HFFc6 (cell line): Measurements from ENCODE around the gene NLK. TPM values are rescaled to one million over a fixed set of nuclear protein-coding genes. Genes with fewer than 3 reads are reported as not detected.
A peak's percentile ranks its signal among the peaks of the same experiment; 100 is the strongest.

Experiments
- DNase-seq: peaks from one replicate; pipeline ENCODE4 v3.0.0-alpha.2; 2018
- H3K27ac Mint-ChIP-seq: 2 replicates; pipeline ENCODE4 v1.8.0; 2020; ENCODE audit warnings: mild to moderate bottlenecking, mixed read lengths
- H3K27me3 Mint-ChIP-seq: 2 replicates; pipeline ENCODE4 v1.8.0; 2021; ENCODE audit warnings: mild to moderate bottlenecking, moderate library complexity, mixed read lengths; ENCODE audit not compliant: insufficient read depth
- H3K36me3 Mint-ChIP-seq: 2 replicates; pipeline ENCODE4 v1.8.0; 2021; ENCODE audit warnings: low read depth, mixed read lengths
- H3K4me1 Mint-ChIP-seq: 2 replicates; pipeline ENCODE4 v1.8.0; 2020; ENCODE audit warnings: low read depth, mixed read lengths
- H3K4me3 Mint-ChIP-seq: 2 replicates; pipeline ENCODE4 v1.8.0; 2020; ENCODE audit warnings: mild to moderate bottlenecking, moderate library complexity, mixed read lengths
- H3K9me3 Mint-ChIP-seq: 2 replicates; pipeline ENCODE4 v1.8.0; 2020; ENCODE audit warnings: mild to moderate bottlenecking, mixed read lengths
- CTCF ChIP-seq: fragments of 200-600 bp; sonication (generic); IDR thresholded peaks from 2 replicates; pipeline ENCODE4 v1.5.0; 2021; ENCODE audit warnings: antibody characterized with exemption, mild to moderate bottlenecking
- total RNA-seq, 6 experiments: library from RNA; stranded (reverse); fragmentation: NEBNext Ultra II Directional; extraction: Animal tissue kit (Norgen Biotek cat#: 25700); gene quantifications; 2 replicates in 1 of 6; 3 replicates in 5 of 6; pipeline ENCODE4 v1.2.3, GENCODE V29; 2021

Gene NLK
- total RNA-seq, 6 experiments from 2014 or later, result 18.5 to 25.3 (median 22.1) TPM

GRCh38 chr17:28057731-28058246 is 15.3 kb downstream of the NLK start:
- peak; percentile 49 for DNase-seq
- Mint-ChIP-seq H3K4me1 (peaks cover 49% of the 10 kb centered on the region), H3K27ac (peak overlapping the region; percentile 66)

GRCh38 chr17:28059675-28060074 is 17.2 kb downstream of the NLK start:
- H3K4me3 Mint-ChIP-seq, result no peak overlapping the region
- TF ChIP-seq CTCF, result no peak
- no peak overlapping the region for H3K27ac Mint-ChIP-seq
- H3K4me1 Mint-ChIP-seq, result peaks cover 47% of the 10 kb centered on the region
- H3K36me3 Mint-ChIP-seq, result 0 out of 2 replicates have a peak, but pooled peaks cover 5% of the 10 kb centered on the region
- H3K9me3 Mint-ChIP-seq, result no peaks in the 10 kb centered on the region
- no peak for DNase-seq
- no peaks in the 10 kb centered on the region for H3K27me3 Mint-ChIP-seq

More at GRCh38 chr17:28057731-28058246, 15.3 kb downstream of the NLK start:
- Mint-ChIP-seq H3K27me3 (no peaks in the 10 kb centered on the region), H3K9me3 (no peaks in the 10 kb centered on the region), H3K36me3 (0 out of 2 replicates have a peak, but pooled peaks cover 5% of the 10 kb centered on the region), H3K4me3 (no peak overlapping the region)
- TF ChIP-seq CTCF, result no peak

- peaks cover 15% of the 10 kb centered on the region for H3K36me3 Mint-ChIP-seq
- H3K4me3 Mint-ChIP-seq, result no peak overlapping the region
- H3K27me3 Mint-ChIP-seq, result no peaks in the 10 kb centered on the region
- no peak overlapping the region for H3K27ac Mint-ChIP-seq
- no peak for TF ChIP-seq CTCF
- peaks cover 27% of the 10 kb centered on the region for H3K4me1 Mint-ChIP-seq
- no peak for DNase-seq
- H3K9me3 Mint-ChIP-seq, result 0 out of 2 replicates have a peak, but pooled peaks cover under 1% of the 10 kb centered on the region
Observed at GRCh38 chr17:28065706-28066105, 23.2 kb downstream of the NLK start.

GRCh38 chr17:28069061-28069460 is 26.6 kb downstream of the NLK start:
- peaks cover 15% of the 10 kb centered on the region for H3K9me3 Mint-ChIP-seq
- TF ChIP-seq CTCF, result no peak
- peaks cover 39% of the 10 kb centered on the region for H3K36me3 Mint-ChIP-seq
- H3K4me1 Mint-ChIP-seq, result peaks cover 39% of the 10 kb centered on the region
- no peaks in the 10 kb centered on the region for H3K27me3 Mint-ChIP-seq
- H3K4me3 Mint-ChIP-seq, result no peak overlapping the region
- no peak for DNase-seq
- H3K27ac Mint-ChIP-seq, result no peak overlapping the region

- no peak overlapping the region for H3K4me3 Mint-ChIP-seq
- TF ChIP-seq CTCF, result no peak
- H3K9me3 Mint-ChIP-seq, result peaks cover 15% of the 10 kb centered on the region
- H3K27ac Mint-ChIP-seq, result no peak overlapping the region
- no peak for DNase-seq
- H3K27me3 Mint-ChIP-seq, result no peaks in the 10 kb centered on the region
- peaks cover 43% of the 10 kb centered on the region for H3K36me3 Mint-ChIP-seq
- peaks cover 32% of the 10 kb centered on the region for H3K4me1 Mint-ChIP-seq
Observed at GRCh38 chr17:28071179-28071578, 28.7 kb downstream of the NLK start.
